Panc1 (cell line): ENCODE data around the gene NME8. TPM values are rescaled to one million over a fixed set of nuclear protein-coding genes. Genes with fewer than 3 reads are reported as not detected.

Source experiments
- ATAC-seq: fragments of 200-7000 bp; cut with Tn5 transposase; 2 replicates; pipeline ENCODE4 v1.9.1; 2020; ENCODE audit warnings: mild to moderate bottlenecking, moderate library complexity
- BruUV-seq: library from RNA; stranded (reverse); fragments of 400-500 nt; replicated peaks from 2 replicates; lab custom pipeline; 2021; lab: Mats Ljungman, UMichigan
- CTCF ChIA-PET: fragments of 300-600 bp; sonication (Branson Sonifier 250); formaldehyde crosslinking; loops from one replicate; lab custom pipeline; 2022; ENCODE audit warnings: antibody characterized with exemption; lab: Charles Lee
- POLR2A ChIA-PET: fragments of 300-600 bp; sonication (Branson Sonifier 250); formaldehyde crosslinking; loops from one replicate; lab custom pipeline; 2022; ENCODE audit warnings: antibody characterized with exemption; lab: Charles Lee
- DNase-seq: peaks from one replicate; pipeline ENCODE4 v3.0.0-alpha.2; 2010; ENCODE audit warnings: low read depth, low spot score
- H3K27ac ChIP-seq: 2 replicates; pipeline ENCODE4 v1.5.1; 2011; ENCODE audit warnings: mild to moderate bottlenecking, low read length, inconsistent platforms
- H3K27me3 ChIP-seq: fragments of 200-500 bp; sonication (Bioruptor generic); 2 replicates; pipeline ENCODE4 v1.6.0; 2014; ENCODE audit warnings: low read length, inconsistent platforms; ENCODE audit not compliant: control insufficient read depth, insufficient read depth
- H3K36me3 ChIP-seq: fragments of 200-500 bp; sonication (Bioruptor generic); 2 replicates; pipeline ENCODE4 v1.5.1; 2014; ENCODE audit warnings: inconsistent platforms, mild to moderate bottlenecking, low read length, moderate library complexity; ENCODE audit not compliant: control insufficient read depth, insufficient read depth
- H3K4me1 ChIP-seq: 2 replicates; pipeline ENCODE4 v1.5.1; 2011; ENCODE audit warnings: inconsistent platforms, mild to moderate bottlenecking, low read length, moderate library complexity; ENCODE audit not compliant: control insufficient read depth, insufficient read depth
- H3K4me3 ChIP-seq, 2 experiments: 2 replicates each; pipeline ENCODE4 v1.5.1; 2011 to 2012; ENCODE audit warnings: low read depth in 2 of 2, low read length in 2 of 2, mild to moderate bottlenecking in 2 of 2, inconsistent platforms in 1 of 2, moderate library complexity in 1 of 2
- H3K9me3 ChIP-seq: fragments of 200-500 bp; sonication (Bioruptor generic); 2 replicates; pipeline ENCODE4 v1.5.1; 2014; ENCODE audit warnings: low read depth, mild to moderate bottlenecking, inconsistent platforms, low read length, moderate library complexity; ENCODE audit not compliant: control insufficient read depth, insufficient read depth
- CTCF ChIP-seq: fragments of 450-650 bp; IDR thresholded peaks from 2 replicates; pipeline ENCODE4 v1.5.1; 2017; ENCODE audit warnings: mild to moderate bottlenecking
- POLR2AphosphoS5 ChIP-seq: IDR thresholded peaks from 2 replicates; pipeline ENCODE4 v1.6.1; 2012; ENCODE audit warnings: mild to moderate bottlenecking, low read depth, low read length, moderate library complexity
- REST ChIP-seq, 2 experiments: IDR thresholded peaks; 2 replicates each; pipeline ENCODE4 v1.6.1; 2011 to 2012; ENCODE audit warnings: low read depth in 2 of 2, control low read depth in 1 of 2, low read length in 1 of 2, mild to moderate bottlenecking in 1 of 2, moderate library complexity in 1 of 2; ENCODE audit not compliant: insufficient read depth in 1 of 2
- SIN3A ChIP-seq: IDR thresholded peaks from 2 replicates; pipeline ENCODE4 v1.6.1; 2012; ENCODE audit warnings: low read depth, mild to moderate bottlenecking, low read length, moderate library complexity, borderline replicate concordance; ENCODE audit not compliant: insufficient read depth
- TCF7L2 ChIP-seq: IDR thresholded peaks from 2 replicates; pipeline ENCODE4 v1.6.1; 2011; ENCODE audit warnings: mild to moderate bottlenecking, low read depth, low read length, inconsistent platforms
- in situ Hi-C: cut with HindIII; loops from 2 replicates; pipeline ENCODE4 v1.10.0; 2016; ENCODE audit warnings: low sequenced_read_pairs, low pct_unique_long_range_greater_than_20kb
- intact Hi-C: fragments of 100-400 bp; cut with micrococcal nuclease; formaldehyde crosslinking; loops from one replicate; pipeline ENCODE4 v1.10.0; 2022; ENCODE audit not compliant: unreplicated experiment
- total RNA-seq: library from RNA; stranded (reverse); gene quantifications from one replicate; pipeline ENCODE4 v1.2.1, GENCODE V29; 2021; ENCODE audit not compliant: unreplicated experiment

Gene NME8
- total RNA-seq, 1 experiment from 2014 or later: not detected

GRCh38 chr7:37823557-37823956 lies 24.8 kb upstream of the NME8 start:
- no peak overlapping the region for H3K27ac ChIP-seq
- BruUV-seq: no TSS peak
- no peak overlapping the region for H3K4me3 ChIP-seq
- TF ChIP-seq POLR2AphosphoS5 (no peak), SIN3A (no peak), TCF7L2 (no peak), REST (IDR thresholded peaks at IDR 0.05; ENCODE audit: insufficient read depth in 1 of 2, low read depth in 2 of 2, low read length in 1 of 2) (no peak), CTCF (no peak)
- no peaks in the 10 kb centered on the region for H3K4me1 ChIP-seq
- intact Hi-C loops: no loop called here
- ATAC-seq (no peak), DNase-seq (no peak)
- ChIA-PET CTCF (no interaction called here), POLR2A (no interaction called here)
- in situ Hi-C loops: no loop called here
- peaks cover 7% of the 10 kb centered on the region; the same call in 1 of the 2 replicates for H3K9me3 ChIP-seq
- no peaks in the 10 kb centered on the region for H3K27me3 ChIP-seq
- H3K36me3 ChIP-seq: no peaks in the 10 kb centered on the region

DNA sequence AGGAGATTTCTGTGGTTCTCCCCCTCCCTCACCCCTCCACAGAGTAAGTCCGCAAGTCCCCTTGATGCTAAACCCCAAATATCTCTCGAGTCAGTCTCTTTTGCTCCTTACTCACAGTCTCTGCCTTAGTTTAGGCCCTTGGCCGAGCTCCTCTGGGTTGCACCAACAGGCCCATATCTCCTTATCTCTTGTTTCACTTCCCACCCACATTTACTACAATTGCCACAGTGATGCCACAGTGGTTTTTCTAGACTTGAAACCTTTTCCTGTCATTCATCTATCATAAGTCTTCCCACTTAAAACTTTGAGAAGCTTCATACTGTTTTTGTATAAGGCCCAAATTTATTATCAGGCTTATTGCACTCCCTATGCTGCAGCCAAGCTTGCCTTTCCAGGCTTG lies 23.4 kb upstream of the NME8 start:
- in situ Hi-C loops: no loop called here
- ChIA-PET CTCF (no interaction called here), POLR2A (no interaction called here)
- DNase-seq (no peak), ATAC-seq (no peak)
- Histone ChIP-seq H3K9me3 (peaks cover 7% of the 10 kb centered on the region; the same call in 1 of the 2 replicates), H3K36me3 (no peaks in the 10 kb centered on the region), H3K4me3 (no peak overlapping the region), H3K4me1 (no peaks in the 10 kb centered on the region), H3K27ac (no peak overlapping the region), H3K27me3 (no peaks in the 10 kb centered on the region)
- intact Hi-C loops: no loop called here
- no peak for TF ChIP-seq CTCF
- TF ChIP-seq REST (IDR thresholded peaks at IDR 0.05; ENCODE audit: insufficient read depth in 1 of 2, low read depth in 2 of 2, low read length in 1 of 2): no peak
- no peak for TF ChIP-seq TCF7L2
- no peak for TF ChIP-seq POLR2AphosphoS5
- TF ChIP-seq SIN3A: no peak
- no TSS peak for BruUV-seq
